ENCODE results near the gene LMOD2. TPM values are rescaled to one million over a fixed set of nuclear protein-coding genes. Genes with fewer than 3 reads are reported as not detected.

The LMOD2 gene
- total and polyA plus RNA-seq, 9 of the 15 experiments (the other 6 are each of a cell fraction or from before 2014, with no cell fraction given): 0.04 TPM; not detected in 8

GRCh38 chr7:123711832-123712293 is 56.2 kb downstream of the LMOD2 start (continued):
- 0 out of 2 replicates have a peak, but pooled peaks have one; percentile 13 for TF ChIP-seq ZBTB40 (IDR thresholded peaks at IDR 0.05)
- TF ChIP-seq ZBTB40 (CRISPR knock-in tag; IDR thresholded peaks at IDR 0.05): no peak
- TF ChIP-seq EHMT2 (IDR thresholded peaks at IDR 0.05): peak; percentile 66; the same call in 1 of the 2 replicates
- TF ChIP-seq ZNF644 (tag; IDR thresholded peaks at IDR 0.05; ENCODE audit: low read depth): no peak
- TF ChIP-seq HDAC1 (IDR thresholded peaks at IDR 0.05): peak in 1 of 2 experiments; percentile 69; a peak in 2 of 4 replicates
- no peak for TF ChIP-seq ZBTB7A (IDR thresholded peaks at IDR 0.05; ENCODE audit: borderline replicate concordance, control insufficient read depth, low read depth, low read length)
- TF ChIP-seq E2F3 (CRISPR knock-in tag; IDR thresholded peaks at IDR 0.05): no peak
- peak; percentile 73 for TF ChIP-seq REST (IDR thresholded peaks at IDR 0.05; ENCODE audit: borderline replicate concordance)
- TF ChIP-seq REST (CRISPR knock-in tag; IDR thresholded peaks at IDR 0.05; ENCODE audit: low read depth): no peak
- TF ChIP-seq TEAD4 (IDR thresholded peaks at IDR 0.05; ENCODE audit: low read length): peak; percentile 68; the same call in 1 of the 2 replicates
- TF ChIP-seq TEAD4 (CRISPR knock-in tag; IDR thresholded peaks at IDR 0.05; ENCODE audit: borderline replicate concordance): no peak
- TF ChIP-seq MXI1 (IDR thresholded peaks at IDR 0.05; ENCODE audit: low read depth, low read length): no peak
- TF ChIP-seq TRIM28 (IDR thresholded peaks at IDR 0.05): no peak
